Chondrocyte (in vitro differentiated cells): ENCODE results near the gene DNAAF8. TPM values are rescaled to one million over a fixed set of nuclear protein-coding genes. Genes with fewer than 3 reads are reported as not detected.

Source experiments
- DNase-seq: peaks from one replicate; pipeline ENCODE4 v3.0.0; 2021; ENCODE audit warnings: mixed read lengths, low spot score
- H3K27ac Mint-ChIP-seq: one replicate; pipeline ENCODE4 v1.8.0; 2021; ENCODE audit warnings: mild to moderate bottlenecking, moderate library complexity, mixed read lengths; ENCODE audit not compliant: unreplicated experiment
- H3K27me3 Mint-ChIP-seq: 2 replicates; pipeline ENCODE4 v1.8.0; 2021; ENCODE audit warnings: low read depth, mixed read lengths
- H3K36me3 Mint-ChIP-seq: 2 replicates; pipeline ENCODE4 v1.8.0; 2021; ENCODE audit warnings: low read depth, mixed read lengths
- H3K4me1 Mint-ChIP-seq: 2 replicates; pipeline ENCODE4 v1.8.0; 2021; ENCODE audit warnings: low read depth, mild to moderate bottlenecking, mixed read lengths
- H3K4me3 Mint-ChIP-seq: one replicate; pipeline ENCODE4 v1.8.0; 2021; ENCODE audit warnings: mild to moderate bottlenecking, moderate library complexity, mixed read lengths; ENCODE audit not compliant: unreplicated experiment
- H3K9me3 Mint-ChIP-seq: 2 replicates; pipeline ENCODE4 v1.8.0; 2021; ENCODE audit warnings: low read depth, mixed read lengths
- total RNA-seq: library from RNA; stranded (reverse); gene quantifications from 3 replicates; pipeline ENCODE4 v1.2.1, GENCODE V29; 2021
- TF ChIP-seq, protein P1 (sequence below): fragments of 200-600 bp; sonication (generic); IDR thresholded peaks from 2 replicates; pipeline ENCODE4 v1.5.0; 2021; ENCODE audit warnings: antibody characterized with exemption, mild to moderate bottlenecking, moderate library complexity

The DNAAF8 gene
- total RNA-seq, 1 donor from 2014 or later: 2.2 TPM

DNA sequence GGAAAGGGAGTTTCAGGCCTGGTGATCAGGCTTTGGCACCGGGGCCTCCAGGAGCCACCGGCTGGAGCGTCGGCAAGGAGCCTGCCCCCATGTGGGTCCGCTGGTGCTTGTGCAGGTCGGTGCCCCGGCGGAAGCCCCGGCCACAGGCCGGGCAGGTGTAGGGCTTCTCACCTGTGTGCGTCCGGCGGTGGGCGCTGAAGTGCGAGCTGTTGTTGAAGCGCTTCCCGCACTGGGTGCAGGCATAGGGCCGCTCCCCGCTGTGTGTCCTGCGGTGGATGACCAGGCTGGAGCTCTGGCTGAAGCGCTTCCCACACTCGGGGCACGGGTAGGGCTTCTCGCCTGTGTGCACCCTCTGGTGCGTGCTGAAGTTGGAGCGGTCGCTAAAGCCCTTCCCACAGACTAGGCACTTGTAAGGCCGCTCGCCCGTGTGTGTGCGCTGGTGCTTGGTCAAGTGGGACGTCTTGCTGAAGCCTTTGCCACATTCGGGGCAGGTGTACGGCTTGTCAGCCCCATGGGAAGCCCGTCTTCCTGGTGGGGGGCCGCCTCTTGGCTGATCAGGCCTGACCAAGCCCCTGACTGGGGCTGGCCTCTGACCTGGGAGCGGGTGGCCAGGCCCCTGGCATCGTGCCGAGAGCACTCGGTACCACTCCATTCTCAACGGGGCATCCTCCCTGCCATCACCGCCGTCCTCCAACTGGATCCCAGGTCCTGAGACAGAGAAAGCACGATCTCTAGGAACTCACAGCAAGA, 18.2 kb downstream of the DNAAF8 start:
- Mint-ChIP-seq H3K27ac (no peak overlapping the region), H3K36me3 (peaks cover 17% of the 10 kb centered on the region), H3K9me3 (peaks cover 5% of the 10 kb centered on the region), H3K27me3 (no peaks in the 10 kb centered on the region), H3K4me3 (no peak overlapping the region), H3K4me1 (no peaks in the 10 kb centered on the region)
- no peak for DNase-seq
- TF ChIP-seq, protein P1, sequence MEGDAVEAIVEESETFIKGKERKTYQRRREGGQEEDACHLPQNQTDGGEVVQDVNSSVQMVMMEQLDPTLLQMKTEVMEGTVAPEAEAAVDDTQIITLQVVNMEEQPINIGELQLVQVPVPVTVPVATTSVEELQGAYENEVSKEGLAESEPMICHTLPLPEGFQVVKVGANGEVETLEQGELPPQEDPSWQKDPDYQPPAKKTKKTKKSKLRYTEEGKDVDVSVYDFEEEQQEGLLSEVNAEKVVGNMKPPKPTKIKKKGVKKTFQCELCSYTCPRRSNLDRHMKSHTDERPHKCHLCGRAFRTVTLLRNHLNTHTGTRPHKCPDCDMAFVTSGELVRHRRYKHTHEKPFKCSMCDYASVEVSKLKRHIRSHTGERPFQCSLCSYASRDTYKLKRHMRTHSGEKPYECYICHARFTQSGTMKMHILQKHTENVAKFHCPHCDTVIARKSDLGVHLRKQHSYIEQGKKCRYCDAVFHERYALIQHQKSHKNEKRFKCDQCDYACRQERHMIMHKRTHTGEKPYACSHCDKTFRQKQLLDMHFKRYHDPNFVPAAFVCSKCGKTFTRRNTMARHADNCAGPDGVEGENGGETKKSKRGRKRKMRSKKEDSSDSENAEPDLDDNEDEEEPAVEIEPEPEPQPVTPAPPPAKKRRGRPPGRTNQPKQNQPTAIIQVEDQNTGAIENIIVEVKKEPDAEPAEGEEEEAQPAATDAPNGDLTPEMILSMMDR: no peak

DNA sequence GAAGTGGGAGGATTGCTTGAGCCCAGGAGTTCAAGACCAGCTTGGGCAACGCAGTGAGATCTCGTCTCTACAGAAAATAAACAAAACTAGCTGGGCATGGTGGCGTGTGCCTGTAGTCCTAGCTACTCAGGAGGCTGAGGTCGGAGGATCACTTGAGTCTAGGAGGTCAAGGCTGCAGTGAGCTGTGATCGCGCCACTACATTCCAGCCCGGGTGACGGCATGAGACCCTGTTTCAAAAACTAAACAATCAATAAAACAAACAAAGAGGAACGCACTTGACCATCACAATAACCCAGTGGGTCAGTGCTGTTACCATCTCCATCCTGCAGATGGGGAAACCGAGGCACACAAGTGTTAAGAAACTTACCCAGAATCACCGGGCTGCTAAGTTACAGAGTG, 18.9 kb downstream of the DNAAF8 start:
- H3K4me3 Mint-ChIP-seq: no peak overlapping the region
- peaks cover 17% of the 10 kb centered on the region for H3K36me3 Mint-ChIP-seq
- H3K27me3 Mint-ChIP-seq: no peaks in the 10 kb centered on the region
- H3K4me1 Mint-ChIP-seq: no peaks in the 10 kb centered on the region
- TF ChIP-seq, protein P1: no peak
- H3K27ac Mint-ChIP-seq: no peak overlapping the region
- DNase-seq: no peak
- peaks cover 5% of the 10 kb centered on the region for H3K9me3 Mint-ChIP-seq

- Mint-ChIP-seq H3K4me3 (no peak overlapping the region), H3K4me1 (no peaks in the 10 kb centered on the region), H3K9me3 (peaks cover 5% of the 10 kb centered on the region), H3K27me3 (no peaks in the 10 kb centered on the region), H3K27ac (no peak overlapping the region), H3K36me3 (peaks cover 29% of the 10 kb centered on the region)
- no peak for DNase-seq
- TF ChIP-seq, protein P1: no peak
Observed at GRCh38 chr16:4754865-4755264, 20.5 kb downstream of the DNAAF8 start.

DNA sequence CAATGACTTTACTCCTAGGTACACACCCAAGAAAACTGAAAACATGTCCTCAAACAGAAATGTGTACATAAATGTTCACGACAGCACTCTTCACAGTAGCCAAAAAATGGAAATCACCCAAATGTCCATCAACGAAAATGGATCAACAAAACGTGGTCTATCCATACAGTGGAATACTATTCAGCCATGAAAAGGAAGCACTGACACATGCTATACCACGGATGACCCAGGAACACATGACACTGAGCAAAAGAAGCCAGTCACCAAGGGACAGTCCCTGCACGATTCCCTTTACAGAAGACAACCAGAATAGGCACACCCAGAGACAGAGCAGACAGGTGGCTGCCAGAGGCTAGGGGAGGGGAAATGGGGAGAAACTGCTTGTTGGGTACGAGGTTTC, 21.4 kb downstream of the DNAAF8 start:
- Mint-ChIP-seq H3K4me1 (no peaks in the 10 kb centered on the region), H3K27ac (no peak overlapping the region), H3K36me3 (peaks cover 31% of the 10 kb centered on the region), H3K4me3 (no peak overlapping the region), H3K9me3 (peaks cover 5% of the 10 kb centered on the region), H3K27me3 (no peaks in the 10 kb centered on the region)
- TF ChIP-seq, protein P1: no peak
- no peak for DNase-seq

GRCh38 chr16:4760221-4760910, 26.0 kb downstream of the DNAAF8 start:
- H3K27ac Mint-ChIP-seq: no peak overlapping the region

More at GRCh38 chr16:4760221-4760910, 26.0 kb downstream of the DNAAF8 start:
- Mint-ChIP-seq H3K4me1 (no peaks in the 10 kb centered on the region), H3K4me3 (no peak overlapping the region), H3K36me3 (peaks cover 32% of the 10 kb centered on the region), H3K9me3 (peaks cover 5% of the 10 kb centered on the region), H3K27me3 (no peaks in the 10 kb centered on the region)
- TF ChIP-seq, protein P1: no peak
- no peak for DNase-seq
